ENCODE results near the gene FAM111A. TPM values are rescaled to one million over a fixed set of nuclear protein-coding genes. Genes with fewer than 3 reads are reported as not detected.
A peak's percentile ranks its signal among the peaks of the same experiment; 100 is the strongest.

FAM111A gene
- total RNA-seq, 2 donors from 2014 or later, result 80.2 to 92.7 TPM

- Mint-ChIP-seq H3K9me3 (no peaks in the 10 kb centered on the region), H3K27ac (no peak overlapping the region), H3K27me3 (peaks cover 7% of the 10 kb centered on the region), H3K36me3 (ENCODE audit: low read depth) (peaks cover 12% of the 10 kb centered on the region), H3K4me1 (peaks cover 5% of the 10 kb centered on the region), H3K4me3 (no peak overlapping the region)
- no peak for ATAC-seq (replicated peaks)
Measured at GRCh38 chr11:59157433-59157832, 14.8 kb downstream of the FAM111A start.

- H3K36me3 Mint-ChIP-seq (ENCODE audit: low read depth), result peaks cover 5% of the 10 kb centered on the region
- no peaks in the 10 kb centered on the region for H3K4me1 Mint-ChIP-seq
- ATAC-seq (replicated peaks), result peak; percentile 93
- no peak overlapping the region for H3K27ac Mint-ChIP-seq
- no peaks in the 10 kb centered on the region for H3K9me3 Mint-ChIP-seq
- H3K27me3 Mint-ChIP-seq, result peaks cover 7% of the 10 kb centered on the region
- no peak overlapping the region for H3K4me3 Mint-ChIP-seq
Measured at GRCh38 chr11:59158206-59159068, 15.8 kb downstream of the FAM111A start.

GRCh38 chr11:59164028-59164427 is 21.4 kb downstream of the FAM111A start:
- H3K27me3 Mint-ChIP-seq, result peaks cover 19% of the 10 kb centered on the region
- no peak overlapping the region for H3K4me3 Mint-ChIP-seq
- no peak for ATAC-seq (replicated peaks)
- no peaks in the 10 kb centered on the region for H3K4me1 Mint-ChIP-seq
- no peaks in the 10 kb centered on the region for H3K36me3 Mint-ChIP-seq (ENCODE audit: low read depth)
- no peaks in the 10 kb centered on the region for H3K9me3 Mint-ChIP-seq
- no peak overlapping the region for H3K27ac Mint-ChIP-seq

GRCh38 chr11:59171508-59172322 is 29.1 kb downstream of the FAM111A start, which contains the start of gene DTX4:
Gene DTX4 (plus strand): TSS chr11:59172132. CDS start chr11:59172596, 464 bp downstream.
- Mint-ChIP-seq H3K4me1 (peaks cover 10% of the 10 kb centered on the region), H3K27ac (no peak within 1 kb of the TSS), H3K9me3 (no peaks in the 10 kb centered on the region), H3K4me3 (peak within 1 kb of the TSS; percentile 79), H3K27me3 (peaks cover 7% of the 10 kb centered on the region), H3K36me3 (ENCODE audit: low read depth) (no peaks in the 10 kb centered on the region)
- peak; percentile 88 for ATAC-seq (replicated peaks)

- H3K9me3 Mint-ChIP-seq, result no peaks in the 10 kb centered on the region
- no peaks in the 10 kb centered on the region for H3K36me3 Mint-ChIP-seq (ENCODE audit: low read depth)
- peak; percentile 21 for ATAC-seq (replicated peaks)
- H3K27me3 Mint-ChIP-seq, result peaks cover 7% of the 10 kb centered on the region
- H3K27ac Mint-ChIP-seq, result no peak overlapping the region
- H3K4me1 Mint-ChIP-seq, result peaks cover 10% of the 10 kb centered on the region
- H3K4me3 Mint-ChIP-seq, result peak overlapping the region; percentile 79
Measured at GRCh38 chr11:59172345-59173079, 29.9 kb downstream of the FAM111A start.

GRCh38 chr11:59173080-59173963 is 30.7 kb downstream of the FAM111A start:
- H3K27me3 Mint-ChIP-seq, result peaks cover 7% of the 10 kb centered on the region
- H3K27ac Mint-ChIP-seq, result no peak overlapping the region
- peaks cover 10% of the 10 kb centered on the region for H3K4me1 Mint-ChIP-seq
- ATAC-seq (replicated peaks), result no peak
- no peaks in the 10 kb centered on the region for H3K9me3 Mint-ChIP-seq
- peak overlapping the region; percentile 79 for H3K4me3 Mint-ChIP-seq
- H3K36me3 Mint-ChIP-seq (ENCODE audit: low read depth), result no peaks in the 10 kb centered on the region

- H3K4me3 Mint-ChIP-seq, result no peak overlapping the region
- H3K9me3 Mint-ChIP-seq, result no peaks in the 10 kb centered on the region
- no peak overlapping the region for H3K27ac Mint-ChIP-seq
- H3K27me3 Mint-ChIP-seq, result peaks cover 7% of the 10 kb centered on the region
- peaks cover 10% of the 10 kb centered on the region for H3K4me1 Mint-ChIP-seq
- H3K36me3 Mint-ChIP-seq (ENCODE audit: low read depth), result no peaks in the 10 kb centered on the region
- no peak for ATAC-seq (replicated peaks)
Measured at GRCh38 chr11:59173964-59174663, 31.5 kb downstream of the FAM111A start.

GRCh38 chr11:59174664-59175033 is 32.0 kb downstream of the FAM111A start:
- Mint-ChIP-seq H3K27ac (no peak overlapping the region), H3K4me1 (peaks cover 10% of the 10 kb centered on the region), H3K4me3 (no peak overlapping the region), H3K36me3 (ENCODE audit: low read depth) (no peaks in the 10 kb centered on the region), H3K27me3 (peaks cover 7% of the 10 kb centered on the region), H3K9me3 (no peaks in the 10 kb centered on the region)
- ATAC-seq (replicated peaks), result peak; percentile 50

GRCh38 chr11:59175091-59175501 is 32.4 kb downstream of the FAM111A start:
- Mint-ChIP-seq H3K4me1 (peaks cover 10% of the 10 kb centered on the region), H3K27me3 (peaks cover 7% of the 10 kb centered on the region), H3K27ac (no peak overlapping the region), H3K36me3 (ENCODE audit: low read depth) (no peaks in the 10 kb centered on the region), H3K9me3 (no peaks in the 10 kb centered on the region), H3K4me3 (no peak overlapping the region)
- no peak for ATAC-seq (replicated peaks)

- H3K36me3 Mint-ChIP-seq (ENCODE audit: low read depth), result no peaks in the 10 kb centered on the region
- no peak overlapping the region for H3K4me3 Mint-ChIP-seq
- no peaks in the 10 kb centered on the region for H3K9me3 Mint-ChIP-seq
- peaks cover 7% of the 10 kb centered on the region for H3K27me3 Mint-ChIP-seq
- ATAC-seq (replicated peaks), result no peak
- no peak overlapping the region for H3K27ac Mint-ChIP-seq
- peaks cover 10% of the 10 kb centered on the region for H3K4me1 Mint-ChIP-seq
Measured at GRCh38 chr11:59176330-59176729, 33.7 kb downstream of the FAM111A start.

- H3K36me3 Mint-ChIP-seq (ENCODE audit: low read depth), result no peaks in the 10 kb centered on the region
- ATAC-seq (replicated peaks), result no peak
- peaks cover 4% of the 10 kb centered on the region for H3K4me1 Mint-ChIP-seq
- no peak overlapping the region for H3K27ac Mint-ChIP-seq
- no peaks in the 10 kb centered on the region for H3K27me3 Mint-ChIP-seq
- no peak overlapping the region for H3K4me3 Mint-ChIP-seq
- no peaks in the 10 kb centered on the region for H3K9me3 Mint-ChIP-seq
Measured at GRCh38 chr11:59178402-59178801, 35.7 kb downstream of the FAM111A start.

- H3K4me3 Mint-ChIP-seq, result no peak overlapping the region
- H3K27ac Mint-ChIP-seq, result no peak overlapping the region
- H3K4me1 Mint-ChIP-seq, result peaks cover under 1% of the 10 kb centered on the region
- ATAC-seq (replicated peaks), result no peak
- no peaks in the 10 kb centered on the region for H3K36me3 Mint-ChIP-seq (ENCODE audit: low read depth)
- no peaks in the 10 kb centered on the region for H3K27me3 Mint-ChIP-seq
- H3K9me3 Mint-ChIP-seq, result no peaks in the 10 kb centered on the region
Measured at GRCh38 chr11:59179121-59179520, 36.5 kb downstream of the FAM111A start.

GRCh38 chr11:59180168-59180776 is 37.6 kb downstream of the FAM111A start:
- ATAC-seq (replicated peaks), result no peak
- H3K9me3 Mint-ChIP-seq, result no peaks in the 10 kb centered on the region
- no peaks in the 10 kb centered on the region for H3K36me3 Mint-ChIP-seq (ENCODE audit: low read depth)
- H3K27ac Mint-ChIP-seq, result no peak overlapping the region
- no peak overlapping the region for H3K4me3 Mint-ChIP-seq
- no peaks in the 10 kb centered on the region for H3K4me1 Mint-ChIP-seq
- H3K27me3 Mint-ChIP-seq, result no peaks in the 10 kb centered on the region
